NCI-H146 treated with DMSO at 0.1 percent for 48 hours (cell line): Measurements from ENCODE around the gene ACOX3.
"Not testable (repeated sequence)": the region's sequence is repeated elsewhere in the genome, so short reads cannot be mapped to it uniquely, and the experiment has no call there.

ENCODE experiments used
- DNase-seq: peaks from one replicate; lab custom pipeline; 2025; ENCODE audit not compliant: unreplicated experiment; lab: John Stamatoyannopoulos, UW

The ACOX3 gene

DNA sequence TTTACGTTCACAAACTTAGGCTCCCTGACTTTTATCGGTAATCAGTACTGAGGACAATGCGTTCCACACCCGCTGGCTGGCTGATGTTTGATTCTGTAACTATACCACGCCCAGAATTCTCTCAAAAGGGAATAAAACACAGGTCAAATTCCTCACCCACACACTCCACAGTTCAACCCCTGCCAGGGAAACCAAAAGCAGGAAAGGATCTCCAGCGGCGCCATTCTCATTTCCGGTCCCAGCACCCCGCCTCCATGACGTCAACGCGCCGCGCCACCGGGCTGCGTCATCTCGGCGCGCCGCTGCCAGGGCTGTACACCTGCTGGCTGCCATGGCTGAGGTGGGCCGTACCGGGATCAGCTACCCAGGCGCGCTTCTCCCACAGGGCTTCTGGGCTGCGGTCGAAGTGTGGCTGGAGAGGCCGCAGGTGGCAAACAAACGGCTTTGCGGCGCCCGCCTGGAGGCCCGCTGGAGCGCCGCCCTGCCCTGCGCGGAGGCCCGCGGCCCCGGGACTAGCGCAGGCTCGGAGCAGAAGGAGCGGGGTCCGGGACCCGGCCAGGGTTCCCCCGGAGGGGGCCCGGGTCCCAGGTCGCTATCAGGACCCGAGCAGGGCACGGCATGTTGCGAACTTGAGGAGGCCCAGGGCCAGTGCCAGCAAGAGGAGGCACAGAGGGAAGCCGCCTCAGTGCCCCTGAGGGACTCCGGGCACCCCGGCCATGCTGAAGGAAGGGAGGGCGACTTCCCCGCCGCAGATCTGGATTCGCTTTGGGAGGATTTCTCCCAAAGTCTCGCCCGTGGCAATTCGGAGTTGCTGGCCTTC is at the start of gene ACOX3, which contains the start of gene TRMT44:
TSS of gene ACOX3 (minus strand) at position 232 of the 820 bp plus-strand sequence. CDS start 24,202 bp downstream, outside the sequence.
TSS of gene TRMT44 (plus strand) at position 286 of the 820 bp plus-strand sequence. CDS start at position 332, 46 bp downstream.
- peak; percentile 55 for DNase-seq

GRCh38 chr4:8488791-8489369 is 48.4 kb upstream of the ACOX3 start:
- DNase-seq = no peak

- not testable (repeated sequence) for DNase-seq
Measured at GRCh38 chr4:8486643-8487042, 46.1 kb upstream of the ACOX3 start.

DNA sequence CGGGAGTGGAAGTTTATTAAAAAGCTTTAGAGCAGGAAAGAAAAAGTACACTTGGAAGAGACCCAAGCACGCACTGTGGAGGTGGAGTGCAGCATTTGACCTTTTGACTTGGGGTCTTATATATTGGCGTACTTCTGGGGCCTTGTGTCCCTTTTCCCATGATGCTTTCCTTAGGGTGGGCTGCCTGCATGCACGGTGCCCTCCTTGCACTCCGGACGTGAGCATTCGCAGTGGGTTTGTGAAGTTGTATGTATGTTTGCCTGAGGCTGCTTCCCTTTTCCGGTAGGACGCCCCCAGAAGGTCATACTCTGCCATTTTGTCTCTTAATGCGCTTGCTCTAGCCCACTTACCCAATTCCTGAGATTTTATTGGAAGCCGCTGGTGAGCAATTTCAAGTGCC is 39.7 kb upstream of the ACOX3 start:
- DNase-seq = no peak

GRCh38 chr4:8478801-8479744 is 38.5 kb upstream of the ACOX3 start:
- no peak for DNase-seq

DNA sequence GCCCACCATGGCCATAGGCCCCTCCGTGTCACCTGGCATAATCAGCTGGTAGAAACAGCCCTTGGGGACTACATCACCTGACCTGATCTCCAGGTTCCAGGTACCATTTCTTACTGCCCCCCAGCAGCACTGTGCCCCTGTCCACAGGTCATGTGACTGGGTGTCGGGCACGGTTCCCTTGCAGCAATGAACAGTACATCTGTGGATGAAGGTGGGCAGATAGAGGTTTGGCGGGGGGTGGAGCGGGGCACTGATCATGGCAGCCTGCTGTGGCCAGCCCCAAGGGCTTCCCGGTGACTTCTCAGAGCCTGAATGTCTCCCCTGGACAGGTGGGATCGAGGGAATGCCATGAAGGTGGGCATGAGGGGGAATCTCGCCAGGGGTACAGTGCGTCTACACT is 37.8 kb upstream of the ACOX3 start:
- DNase-seq = no peak

- DNase-seq = no peak
Measured at GRCh38 chr4:8477676-8478075, 37.2 kb upstream of the ACOX3 start.

- no peak for DNase-seq
Measured at GRCh38 chr4:8477095-8477635, 36.6 kb upstream of the ACOX3 start.

DNA sequence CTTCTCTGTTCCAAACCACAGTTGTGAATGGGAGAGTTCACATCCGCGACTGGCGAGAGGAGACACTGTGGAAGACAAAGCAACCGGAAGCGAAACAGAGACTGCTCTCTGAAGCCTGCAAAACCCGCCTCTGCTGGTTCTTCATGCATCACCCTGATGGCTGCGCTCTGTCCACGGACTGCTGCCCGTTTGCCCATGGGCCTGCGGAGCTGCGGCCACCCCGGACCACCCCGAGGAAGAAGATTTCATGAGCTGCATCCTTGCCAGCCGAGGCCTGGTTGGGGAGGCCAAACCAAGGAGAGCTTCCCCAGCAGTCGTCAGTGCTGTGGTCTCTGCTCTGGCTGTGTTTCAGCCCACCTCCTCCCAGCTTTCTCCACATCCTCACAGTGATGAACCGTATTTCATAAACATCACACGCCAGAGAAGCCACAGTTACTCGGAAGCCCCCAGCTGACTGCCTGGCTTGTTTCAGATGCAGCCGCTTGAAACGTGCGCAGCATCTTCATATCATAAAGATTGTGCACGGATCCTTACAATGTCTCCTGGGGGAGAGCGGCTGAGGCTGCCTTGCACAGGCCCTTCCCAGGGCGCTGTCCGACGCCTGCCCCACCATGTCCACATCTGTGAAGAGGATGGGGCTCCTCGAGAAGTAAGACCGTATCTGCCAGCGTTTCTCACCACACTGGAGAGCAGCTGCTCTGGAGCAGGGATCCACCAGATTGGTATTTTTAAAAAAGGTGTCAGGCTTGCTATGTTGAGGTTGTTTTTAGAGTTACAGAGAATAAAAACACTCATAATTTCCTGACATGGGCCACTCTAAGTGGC is 35.4 kb upstream of the ACOX3 start:
- no peak for DNase-seq

DNA sequence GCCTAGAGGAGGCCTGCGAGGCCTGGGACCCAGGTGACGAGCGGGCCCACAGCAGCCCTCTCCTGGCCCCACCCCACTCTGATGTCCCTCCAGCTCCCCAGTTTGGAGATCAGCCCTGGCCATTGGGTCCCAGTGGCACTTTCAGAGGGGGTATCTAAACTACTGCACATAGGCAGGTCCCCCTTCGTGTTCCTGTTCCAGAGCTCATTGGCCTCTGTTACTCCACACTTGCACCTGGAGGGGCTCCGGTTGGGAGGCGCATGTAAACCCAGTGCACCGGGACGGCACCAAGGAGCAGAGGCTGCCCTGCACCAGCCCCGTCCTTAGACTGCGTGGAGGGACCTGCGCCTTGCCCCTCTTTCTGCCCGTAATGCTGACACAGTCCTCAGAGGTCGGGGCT is 34.3 kb upstream of the ACOX3 start:
- DNase-seq = no peak

- DNase-seq = no peak
Measured at GRCh38 chr4:8473920-8474590, 33.5 kb upstream of the ACOX3 start.

- DNase-seq = no peak
Measured at GRCh38 chr4:8473198-8473919, 32.8 kb upstream of the ACOX3 start.

DNA sequence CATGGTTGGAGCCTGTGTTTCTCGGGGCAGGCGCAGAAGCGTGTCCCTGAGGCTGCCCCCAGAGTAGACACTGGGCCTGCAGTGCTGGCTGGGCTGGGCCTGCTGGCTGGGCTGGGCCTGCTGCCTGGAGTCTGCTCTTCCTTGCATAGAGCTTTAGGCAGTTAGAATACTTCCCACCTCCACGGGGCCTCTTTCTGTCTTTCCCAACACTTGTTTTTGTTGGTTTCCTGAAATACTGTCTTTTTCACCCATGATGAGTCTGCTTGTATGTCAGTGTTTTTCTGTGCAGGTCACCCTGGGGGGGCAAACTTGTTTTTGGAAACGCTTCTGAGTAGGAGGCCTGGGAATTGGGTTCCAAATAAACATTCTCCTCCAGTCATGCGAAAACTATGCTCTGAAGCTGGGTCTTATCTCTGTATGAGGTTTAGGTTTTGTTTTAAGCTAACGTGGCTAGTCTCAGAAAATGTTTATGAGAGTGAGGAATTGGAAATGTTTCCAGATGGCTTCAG is 32.2 kb upstream of the ACOX3 start:
- no peak for DNase-seq

DNA sequence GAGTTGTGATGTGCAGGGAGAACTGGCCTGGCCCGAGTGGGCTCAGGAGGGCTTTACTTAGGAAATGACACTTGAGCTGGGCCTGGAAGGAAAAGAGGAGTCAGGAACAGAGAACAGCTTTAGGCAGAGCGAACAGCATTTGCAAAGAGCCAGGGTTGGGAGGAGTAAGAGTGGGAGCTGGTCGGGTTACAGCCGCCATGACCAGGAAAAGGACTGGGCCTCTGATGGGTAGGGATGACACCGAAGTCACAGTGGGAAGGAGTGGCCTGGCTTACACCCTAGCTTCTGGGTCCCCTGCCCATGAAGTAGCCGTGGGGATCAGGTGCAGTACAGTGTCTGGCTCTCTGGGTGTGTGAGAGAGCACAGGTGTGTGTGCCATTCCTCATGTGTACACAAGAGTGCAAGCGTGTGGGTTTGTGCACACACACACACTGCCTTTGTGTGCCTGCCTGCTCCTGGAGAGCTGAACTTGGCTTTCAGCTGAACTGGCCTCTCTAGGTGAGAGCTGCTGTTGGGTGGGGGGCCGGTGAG is 31.7 kb upstream of the ACOX3 start:
- no peak for DNase-seq

GRCh38 chr4:8471211-8471875 is 30.8 kb upstream of the ACOX3 start:
- no peak for DNase-seq

- no peak for DNase-seq
Measured at GRCh38 chr4:8470451-8471024, 30.0 kb upstream of the ACOX3 start.

GRCh38 chr4:8469550-8469949 is 29.0 kb upstream of the ACOX3 start:
- no peak for DNase-seq
